ENCODE measurements around the gene TLR5. TPM values are rescaled to one million over a fixed set of nuclear protein-coding genes. Genes with fewer than 3 reads are reported as not detected.

TLR5 gene
- total RNA-seq: 1 to 10 TPM; 2.8 to 8.3 (median 6.1) TPM

GRCh38 chr1:223142795-223143536, at the start of gene TLR5:
TSS of gene TLR5 (minus strand) at chr1:223143248. CDS start at chr1:223113031, 30,217 bp downstream.
- peak within 1 kb of the TSS; percentile 61 to 71 (median 65) for H3K4me3 ChIP-seq
- TF ChIP-seq POLR2A (IDR thresholded peaks at IDR 0.05; ENCODE audit: low read depth) (no peak), POLR2AphosphoS5 (IDR thresholded peaks at IDR 0.05) (peak in 1 of 2 donors; percentile 62), EP300 (IDR thresholded peaks at IDR 0.05) (no peak), CTCF (IDR thresholded peaks at IDR 0.05) (peak; percentile 55 to 86 (median 70))
- DNase-seq (ENCODE audit: extremely low spot score): peak; percentile 96
- H3K36me3 ChIP-seq: no peaks in the 10 kb centered on the region
- intact Hi-C loops (cut with DNase I): loop anchor here (5.0 kb wide), 1 partner anchor 539 kb away; no protein-coding TSS in a partner anchor
- WGBS: 3% methylated on average over 35 of the region's 63 CpGs
- H3K9me3 ChIP-seq: peaks cover 0 to 7% (median 1%) of the 10 kb centered on the region in 4 donors
- H3K27me3 ChIP-seq: no peaks in the 10 kb centered on the region
- H3K27ac ChIP-seq (replicated peaks in 1 of 4): peak within 1 kb of the TSS; percentile 72 to 78 (median 74)
- H3K4me1 ChIP-seq: peaks cover 15 to 41% (median 29%) of the 10 kb centered on the region in 4 donors

GRCh38 chr1:223189903-223190724, 47.1 kb upstream of the TLR5 start:
- no peaks in the 10 kb centered on the region for H3K4me1 ChIP-seq
- WGBS: 72% methylated on average over 8 of the region's 10 CpGs
- no peaks in the 10 kb centered on the region for H3K36me3 ChIP-seq
- H3K27ac ChIP-seq (replicated peaks in 1 of 4): no peak overlapping the region
- no peaks in the 10 kb centered on the region for H3K9me3 ChIP-seq
- no peak for DNase-seq (ENCODE audit: extremely low spot score)
- no peaks in the 10 kb centered on the region for H3K27me3 ChIP-seq
- no peak overlapping the region for H3K4me3 ChIP-seq
- no peak for TF ChIP-seq POLR2AphosphoS5 (IDR thresholded peaks at IDR 0.05)
- TF ChIP-seq EP300 (IDR thresholded peaks at IDR 0.05): no peak
- no peak for TF ChIP-seq CTCF (IDR thresholded peaks at IDR 0.05)
- no peak for TF ChIP-seq POLR2A (IDR thresholded peaks at IDR 0.05; ENCODE audit: low read depth)
- intact Hi-C loops (cut with DNase I): no loop called here

GRCh38 chr1:223189525-223189902, 46.5 kb upstream of the TLR5 start:
- DNase-seq (ENCODE audit: extremely low spot score): no peak
- no peaks in the 10 kb centered on the region for H3K27me3 ChIP-seq
- no peaks in the 10 kb centered on the region for H3K9me3 ChIP-seq
- intact Hi-C loops (cut with DNase I): no loop called here
- H3K36me3 ChIP-seq: no peaks in the 10 kb centered on the region
- H3K4me1 ChIP-seq: no peaks in the 10 kb centered on the region
- no peak overlapping the region for H3K4me3 ChIP-seq
- no peak overlapping the region for H3K27ac ChIP-seq (replicated peaks in 1 of 4)
- WGBS: 47% methylated on average over 2 of the region's 4 CpGs
- TF ChIP-seq EP300 (IDR thresholded peaks at IDR 0.05) (no peak), CTCF (IDR thresholded peaks at IDR 0.05) (no peak), POLR2AphosphoS5 (IDR thresholded peaks at IDR 0.05) (no peak)

GRCh38 chr1:223188618-223189356, 45.7 kb upstream of the TLR5 start:
- Histone ChIP-seq H3K9me3 (no peaks in the 10 kb centered on the region), H3K27me3 (no peaks in the 10 kb centered on the region), H3K4me3 (no peak overlapping the region), H3K27ac (replicated peaks in 1 of 4) (no peak overlapping the region), H3K36me3 (no peaks in the 10 kb centered on the region), H3K4me1 (no peaks in the 10 kb centered on the region)
- intact Hi-C loops (cut with DNase I): no loop called here
- TF ChIP-seq CTCF (IDR thresholded peaks at IDR 0.05) (no peak), POLR2A (IDR thresholded peaks at IDR 0.05; ENCODE audit: low read depth) (no peak), EP300 (IDR thresholded peaks at IDR 0.05) (no peak), POLR2AphosphoS5 (IDR thresholded peaks at IDR 0.05) (no peak)
- DNase-seq (ENCODE audit: extremely low spot score): no peak
- 86% methylated on average over 5 of the region's 5 CpGs for WGBS
